ENCODE results near the gene STIM1.

GRCh38 chr11:3823762-3824506 lies 31.5 kb upstream of the STIM1 start:
- TF ChIP-seq IKZF1 (conservative IDR thresholded peaks at IDR 0.05) (no peak), ZZZ3 (IDR thresholded peaks at IDR 0.05; ENCODE audit: control insufficient read depth, insufficient read length, low read depth) (no peak), CTCF (IDR thresholded peaks at IDR 0.05 in 2 of 3, conservative IDR thresholded peaks at IDR 0.05 in 1 of 3; ENCODE audit: control insufficient read depth in 2 of 3, extremely low read depth in 1 of 3, insufficient read depth in 1 of 3, low read depth in 3 of 3, low read length in 3 of 3) (no peak), USF2 (IDR thresholded peaks at IDR 0.05; ENCODE audit: borderline replicate concordance, low read depth, low read length) (no peak), EP300 (IDR thresholded peaks at IDR 0.05; ENCODE audit: borderline replicate concordance in 1 of 2, control insufficient read depth in 1 of 2, low read depth in 2 of 2, low read length in 2 of 2) (no peak)

All from GM12878 (cell line).